Lung microvascular endothelial cell (primary cell): Measurements from ENCODE around the gene ATOSB. TPM values are rescaled to one million over a fixed set of nuclear protein-coding genes. Genes with fewer than 3 reads are reported as not detected.
"Not testable (repeated sequence)": the region's sequence is repeated elsewhere in the genome, so short reads cannot be mapped to it uniquely, and the experiment has no call there.

ENCODE experiments used
- DNase-seq, 2 donors: peaks; one replicate each; pipeline versions ENCODE4 v3.0.0 to v3.0.0-alpha.2; 2010; ENCODE audit warnings: low read depth in 2 of 2
- total RNA-seq: library from RNA; depleted of rRNA; stranded (reverse); fragments of >200 nt; gene quantifications from 2 replicates; pipeline ENCODE4 v1.2.1, GENCODE V29; 2014

ATOSB gene, protein sequence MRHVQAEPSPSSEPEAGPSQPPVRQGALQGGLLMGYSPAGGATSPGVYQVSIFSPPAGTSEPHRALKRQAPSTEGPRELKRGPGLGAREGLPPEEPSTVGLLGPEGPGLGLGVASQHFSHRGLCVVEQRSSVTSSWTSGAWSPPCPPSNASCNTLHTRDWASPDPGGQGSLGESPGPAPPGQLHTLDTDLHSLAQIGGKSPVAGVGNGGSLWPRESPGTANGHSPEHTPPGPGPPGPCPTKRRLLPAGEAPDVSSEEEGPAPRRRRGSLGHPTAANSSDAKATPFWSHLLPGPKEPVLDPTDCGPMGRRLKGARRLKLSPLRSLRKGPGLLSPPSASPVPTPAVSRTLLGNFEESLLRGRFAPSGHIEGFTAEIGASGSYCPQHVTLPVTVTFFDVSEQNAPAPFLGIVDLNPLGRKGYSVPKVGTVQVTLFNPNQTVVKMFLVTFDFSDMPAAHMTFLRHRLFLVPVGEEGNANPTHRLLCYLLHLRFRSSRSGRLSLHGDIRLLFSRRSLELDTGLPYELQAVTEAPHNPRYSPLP
- 5.6 and 7.4 TPM in 2 replicates for total RNA-seq

DNA sequence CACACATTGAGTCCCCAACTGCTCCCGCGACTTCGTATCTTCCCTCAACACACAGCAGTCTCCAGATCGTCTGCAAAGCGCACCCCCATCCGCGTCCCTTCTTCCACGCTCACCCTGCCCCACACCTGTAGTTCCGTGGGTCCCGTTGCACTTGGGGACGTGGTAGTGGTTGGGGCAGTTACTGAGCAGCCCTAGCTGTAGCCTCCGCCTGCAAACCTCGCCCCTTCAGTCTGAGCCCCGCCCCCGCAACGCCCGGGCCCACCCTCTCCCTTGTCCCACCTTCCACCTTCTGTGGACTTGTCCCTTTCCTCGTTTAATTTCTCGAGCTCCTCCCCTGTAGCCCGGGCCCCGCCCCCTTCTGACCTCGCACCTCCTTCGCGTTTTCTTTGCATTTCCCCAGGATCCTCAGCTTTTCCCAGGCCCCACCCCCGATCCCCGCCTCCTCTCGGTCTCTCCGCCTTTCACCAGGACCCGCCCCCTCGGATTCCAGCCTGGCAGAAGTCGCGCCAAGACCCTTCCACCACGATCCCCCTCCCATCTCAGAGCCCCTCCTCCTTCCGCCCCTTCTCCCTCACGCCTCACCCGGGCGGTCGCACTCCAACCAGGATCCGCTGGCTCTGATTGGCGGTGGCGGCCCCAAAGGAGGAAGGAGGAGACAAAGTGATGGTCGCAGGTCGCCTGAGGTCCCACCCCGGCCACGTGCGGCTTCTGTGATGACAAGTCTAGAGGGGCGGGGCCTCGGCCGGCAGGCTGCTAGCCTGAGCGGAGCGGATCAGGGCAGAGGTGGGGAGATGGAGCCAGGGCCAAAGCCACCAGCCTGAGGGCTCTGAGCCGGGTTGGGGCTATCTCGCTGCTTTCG is at the start of gene ATOSB:
Gene ATOSB (minus strand): TSS at position 183 of the 859 bp plus-strand sequence. CDS start 7,588 bp downstream, outside the sequence.
- DNase-seq, result peak; percentile 94 to 97

DNA sequence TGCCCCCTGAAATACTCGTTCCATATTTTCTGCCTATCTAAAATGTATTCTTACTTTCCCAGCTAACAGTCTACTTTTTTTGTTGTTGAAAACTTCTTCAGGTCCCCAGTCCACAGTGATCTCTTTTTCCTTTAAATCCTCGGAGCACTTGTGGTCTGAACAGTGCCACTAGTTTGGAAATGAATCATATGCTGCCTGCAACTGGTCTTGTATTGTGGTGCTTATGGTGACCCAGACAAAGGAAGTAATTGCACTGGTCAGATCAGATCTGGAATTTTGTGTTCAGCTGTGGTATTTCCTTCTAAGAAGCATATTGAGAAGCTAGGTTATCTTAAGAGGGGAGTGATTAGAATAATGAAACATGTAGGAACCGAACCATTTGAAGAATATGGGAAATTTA is 49.0 kb upstream of the ATOSB start:
- DNase-seq, result peak; percentile 30 to 90

DNA sequence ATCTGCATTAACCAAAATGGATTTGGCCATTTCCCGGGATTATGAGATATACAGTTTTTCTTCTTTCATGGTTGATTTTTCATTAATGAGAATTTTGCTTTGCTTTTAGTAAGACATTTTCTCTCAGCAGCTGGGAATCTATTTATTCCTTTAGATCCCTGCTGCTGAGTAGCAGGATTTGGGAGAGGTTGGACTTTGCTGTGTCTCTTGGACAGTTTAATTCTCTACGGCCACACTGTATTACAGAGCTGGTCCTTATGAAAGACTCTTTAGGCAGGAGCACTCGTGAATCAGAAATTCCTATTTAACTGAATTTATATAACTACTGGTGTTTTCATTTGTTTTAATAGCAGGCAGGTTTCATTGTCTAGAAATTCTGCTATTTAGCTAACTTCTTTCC is 47.8 kb upstream of the ATOSB start:
- no peak for DNase-seq

DNA sequence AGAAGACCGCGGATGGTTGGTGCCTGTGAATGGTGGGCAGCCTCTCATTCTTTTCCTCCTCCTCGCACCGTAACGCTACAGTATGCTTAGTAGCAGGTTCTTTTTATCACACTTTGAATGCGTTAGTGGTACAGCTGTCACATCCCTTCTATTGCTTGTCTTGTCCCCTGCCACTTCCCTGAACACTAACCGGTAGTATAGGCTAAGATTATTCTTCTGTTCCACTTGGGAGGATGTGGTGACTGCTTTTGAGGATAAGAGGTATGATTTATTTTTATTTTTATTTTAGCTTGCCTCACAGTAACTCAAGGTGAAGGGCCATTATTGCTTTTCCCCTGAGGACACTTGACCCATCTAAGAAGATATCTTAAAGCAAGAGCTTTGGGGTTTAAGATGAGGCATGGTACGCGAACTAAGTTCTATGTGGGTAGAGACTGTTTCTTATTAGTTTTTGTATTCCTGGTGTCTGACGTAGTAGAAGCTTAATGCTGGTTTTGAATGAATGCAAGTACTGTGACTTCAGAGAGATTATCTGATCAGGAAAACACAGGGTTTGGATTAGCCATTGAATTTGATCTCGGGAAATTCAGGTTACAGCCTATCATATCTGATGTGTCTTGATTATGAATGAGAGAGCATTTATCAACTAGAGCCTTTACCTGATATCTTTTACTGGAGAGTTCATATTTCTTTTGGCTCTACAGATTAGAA is 47.1 kb upstream of the ATOSB start:
- DNase-seq, result peak in 1 of 2 donors; percentile 8

DNA sequence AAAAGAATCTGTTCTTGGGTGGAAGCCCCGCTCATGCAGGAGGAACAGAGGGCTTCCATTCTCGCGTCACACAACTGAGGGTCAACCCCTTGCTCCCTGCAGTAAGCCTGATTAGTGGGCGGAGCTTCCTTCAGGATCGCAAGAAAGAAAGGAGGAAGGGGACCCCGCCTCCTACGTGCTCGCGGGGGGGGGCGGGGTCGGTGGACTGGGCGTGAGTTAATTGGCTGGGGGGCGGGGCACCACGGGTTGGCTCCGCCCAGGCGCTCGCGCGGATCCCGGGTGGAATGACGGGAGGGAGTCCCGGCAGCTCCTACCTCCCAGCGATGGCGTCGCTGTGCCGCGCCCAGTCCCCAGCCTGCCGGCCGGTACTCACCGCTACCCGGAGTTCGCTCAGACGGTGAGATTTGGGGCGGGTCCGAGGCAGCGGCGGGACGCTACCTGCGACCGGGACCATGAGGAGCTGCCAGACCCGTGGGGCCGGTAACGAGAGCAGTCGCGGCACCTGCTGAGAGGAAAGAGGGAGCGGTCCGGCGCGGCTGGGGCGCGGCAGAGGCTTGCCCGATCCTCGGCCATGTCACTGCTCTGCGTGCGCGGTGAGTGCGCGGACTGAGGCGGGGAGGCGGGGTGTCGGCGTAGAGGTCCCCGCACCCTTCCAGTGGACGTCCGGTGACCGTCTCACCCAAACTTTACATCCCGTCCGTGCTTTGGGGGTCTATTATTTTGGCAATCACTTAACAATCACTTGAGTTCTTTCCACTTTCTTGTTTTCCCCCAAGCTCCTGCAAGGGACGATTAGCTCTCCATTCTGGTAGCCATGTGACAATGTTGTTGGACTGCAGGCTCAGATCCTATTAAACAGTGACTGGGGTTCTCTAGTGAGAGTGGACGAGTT is 46.3 kb upstream of the ATOSB start, which contains the start of gene UNC13B:
Gene UNC13B (plus strand): TSS at position 297 of the 892 bp plus-strand sequence. CDS start 275 bp downstream, at position 572.
- peak; percentile 94 to 95 for DNase-seq

DNA sequence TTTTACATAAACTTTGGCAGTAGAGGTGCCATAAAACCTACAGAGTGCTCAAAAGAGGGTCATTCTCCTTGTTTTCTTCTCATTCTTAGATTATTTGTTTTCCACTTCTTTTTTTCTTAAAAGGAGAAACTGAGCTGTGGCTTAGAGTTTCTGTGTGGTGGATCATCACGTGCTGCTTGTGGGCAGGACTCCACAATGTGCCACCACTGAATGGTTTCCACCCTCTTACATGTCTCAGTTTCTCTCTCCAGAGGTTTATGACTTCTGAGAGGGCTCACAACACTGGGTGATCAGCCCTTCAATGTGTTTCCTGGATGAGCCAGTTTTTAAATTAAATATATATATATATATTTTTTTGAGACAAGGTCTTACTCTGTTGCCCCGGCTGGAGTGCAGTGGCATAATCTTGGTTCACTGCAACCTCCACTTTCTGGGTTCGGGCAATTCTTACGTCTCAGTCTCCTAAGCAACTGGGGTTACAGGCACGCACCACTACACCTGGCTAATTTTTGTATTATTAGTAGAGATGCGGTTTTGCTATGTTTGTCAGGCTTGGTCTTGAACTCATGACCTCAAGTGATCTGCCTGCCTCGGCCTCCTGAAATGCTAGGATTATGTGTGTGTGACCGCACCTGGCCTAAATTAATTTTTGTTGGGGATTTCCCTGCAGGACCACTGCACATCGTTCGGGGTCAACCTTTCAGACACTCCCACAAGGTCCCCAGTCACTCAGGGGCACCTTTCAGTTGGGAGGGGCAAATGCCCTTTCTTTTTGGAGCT is 43.0 kb upstream of the ATOSB start:
- no peak for DNase-seq

DNA sequence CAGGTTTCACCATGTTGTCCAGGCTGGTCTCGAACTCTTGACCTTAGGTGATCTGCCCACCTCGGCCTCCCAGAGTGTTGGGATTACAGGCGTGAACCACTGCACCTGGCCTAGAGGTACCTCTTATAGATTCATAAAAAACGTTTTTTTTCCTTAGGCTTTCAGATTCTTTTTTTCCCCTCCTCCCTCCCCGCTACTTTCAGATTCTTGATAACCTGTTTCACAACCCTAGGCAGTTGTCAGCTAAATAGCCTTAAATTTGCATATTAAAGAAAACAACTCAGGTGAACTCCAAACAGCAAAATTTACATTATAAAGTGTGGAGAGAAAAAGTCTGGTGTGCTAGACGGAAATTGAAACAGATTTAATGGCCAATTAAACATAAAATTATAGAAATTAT is 42.2 kb upstream of the ATOSB start:
- not testable (repeated sequence) for DNase-seq

DNA sequence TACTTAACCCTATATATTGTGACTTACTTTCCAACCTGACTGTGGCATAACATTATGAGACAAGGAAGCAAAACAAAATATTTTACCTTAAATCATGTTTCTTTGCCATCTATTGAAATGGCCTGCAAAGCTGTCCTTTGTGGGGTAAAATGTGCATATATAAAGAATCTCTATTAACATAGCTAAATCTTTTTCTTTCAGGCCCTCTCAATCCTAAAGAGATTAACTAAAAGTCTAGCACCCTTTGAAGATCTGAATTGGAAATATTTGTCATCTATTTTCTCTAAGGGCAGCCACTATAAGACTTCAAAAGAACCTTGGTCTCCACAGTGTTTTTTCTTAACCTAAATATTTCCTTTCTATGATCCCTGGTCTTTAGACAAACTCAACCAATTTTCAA is 41.1 kb upstream of the ATOSB start:
- DNase-seq, result no peak

DNA sequence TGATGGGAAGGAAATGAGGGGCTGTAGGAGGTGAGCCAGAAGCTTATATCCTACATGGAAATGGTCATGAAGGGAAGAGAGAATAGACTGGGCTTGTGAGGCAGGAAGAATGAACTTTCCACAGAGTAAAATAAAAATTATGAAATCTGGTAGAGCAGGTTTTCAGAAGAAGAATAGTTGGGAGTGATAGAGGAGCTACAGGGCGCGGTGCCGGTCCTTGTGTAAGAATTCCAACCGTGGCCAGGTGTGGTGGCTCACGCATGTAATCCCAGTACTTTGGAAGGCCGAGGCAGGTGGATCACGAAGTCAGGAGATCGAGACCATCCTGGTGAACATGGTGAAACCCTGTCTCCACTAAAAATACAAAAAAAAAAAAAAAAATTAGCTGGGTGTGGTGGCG is 37.3 kb upstream of the ATOSB start:
- no peak for DNase-seq

DNA sequence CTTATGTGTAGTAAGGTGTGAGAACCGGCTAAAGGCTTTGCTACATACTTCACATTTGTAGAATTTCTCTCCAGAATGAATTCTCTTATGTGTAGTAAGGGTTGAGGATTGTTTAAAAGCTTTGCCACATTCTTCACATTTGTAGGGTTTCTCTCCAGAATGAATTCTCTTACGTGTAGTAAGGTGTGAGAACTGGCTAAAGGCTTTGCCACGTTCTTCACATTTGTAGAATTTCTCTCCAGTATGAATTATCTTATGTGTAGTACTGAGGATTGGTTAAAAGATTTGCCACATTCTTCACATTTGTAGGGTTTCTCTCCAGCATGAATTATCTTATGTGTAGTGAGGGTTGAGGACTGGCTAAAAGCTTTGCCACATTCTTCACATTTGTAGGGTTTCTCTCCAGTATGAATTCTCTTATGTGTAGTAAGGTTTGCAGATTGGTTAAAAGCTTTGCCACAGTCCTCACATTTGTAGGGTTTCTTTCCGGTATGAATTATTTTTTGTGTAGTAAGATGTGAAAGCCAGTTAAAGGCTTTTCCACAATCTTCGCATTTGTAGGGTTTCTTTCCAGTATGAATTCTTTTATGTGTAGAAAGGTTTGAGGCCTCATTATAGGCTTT is 32.4 kb upstream of the ATOSB start:
- not testable (repeated sequence) for DNase-seq

DNA sequence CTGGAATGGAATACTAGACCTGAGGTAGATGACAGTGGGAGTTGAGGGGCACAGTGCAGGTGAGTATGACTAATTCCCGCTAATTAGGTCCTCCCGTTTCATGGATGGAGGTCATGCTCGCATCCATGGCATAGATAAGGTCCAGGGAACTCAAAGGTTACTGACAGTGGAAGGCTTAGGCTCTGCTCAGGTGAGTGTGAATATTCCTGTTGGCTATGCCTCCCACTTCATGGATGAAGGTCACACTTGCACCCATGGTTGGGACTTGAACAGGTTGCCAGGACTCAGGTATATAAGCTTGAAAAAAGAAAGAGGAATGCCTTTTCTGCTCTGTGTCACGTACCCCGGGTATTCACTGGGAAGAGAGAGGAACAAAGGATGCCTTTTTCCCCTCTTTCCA is 26.4 kb upstream of the ATOSB start:
- no peak for DNase-seq

DNA sequence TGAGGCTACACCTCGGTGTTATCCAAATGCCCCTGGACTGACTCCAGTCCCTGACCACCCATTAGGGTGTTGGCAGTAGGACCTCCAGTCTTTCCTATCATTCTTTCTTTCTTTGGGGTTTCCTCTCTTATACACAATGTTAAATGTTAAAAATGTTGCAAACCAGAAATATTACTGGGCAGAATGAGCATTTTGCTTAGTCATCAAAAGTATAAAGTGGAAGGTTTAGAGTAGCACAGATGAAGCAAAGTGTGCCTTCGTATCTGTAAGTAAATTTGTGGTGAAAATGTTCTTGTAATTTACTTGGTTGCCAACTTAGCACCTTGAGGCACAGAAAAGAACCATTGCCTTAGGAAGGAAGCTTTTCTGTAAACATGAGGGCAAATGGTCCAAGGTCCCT is 24.4 kb upstream of the ATOSB start:
- DNase-seq, result no peak

DNA sequence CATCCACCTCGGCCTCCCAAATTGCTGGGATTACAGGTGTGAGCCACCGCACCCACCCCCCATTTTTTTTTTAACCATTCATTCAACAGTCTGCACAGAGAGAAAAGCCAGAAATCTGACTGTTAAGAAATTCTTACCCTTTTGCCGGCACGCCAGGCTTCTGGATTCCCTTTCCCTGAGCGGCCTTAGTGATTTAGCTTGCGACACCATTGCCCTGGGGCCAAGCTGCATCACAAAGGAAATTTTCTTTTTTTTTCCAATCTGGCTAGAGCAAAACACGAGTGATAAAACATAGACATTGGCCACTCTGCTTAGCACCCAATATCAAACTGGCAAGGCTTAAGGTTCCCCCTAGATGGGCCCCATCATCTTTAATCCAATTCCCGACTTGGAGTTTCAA is 21.2 kb upstream of the ATOSB start:
- no peak for DNase-seq

DNA sequence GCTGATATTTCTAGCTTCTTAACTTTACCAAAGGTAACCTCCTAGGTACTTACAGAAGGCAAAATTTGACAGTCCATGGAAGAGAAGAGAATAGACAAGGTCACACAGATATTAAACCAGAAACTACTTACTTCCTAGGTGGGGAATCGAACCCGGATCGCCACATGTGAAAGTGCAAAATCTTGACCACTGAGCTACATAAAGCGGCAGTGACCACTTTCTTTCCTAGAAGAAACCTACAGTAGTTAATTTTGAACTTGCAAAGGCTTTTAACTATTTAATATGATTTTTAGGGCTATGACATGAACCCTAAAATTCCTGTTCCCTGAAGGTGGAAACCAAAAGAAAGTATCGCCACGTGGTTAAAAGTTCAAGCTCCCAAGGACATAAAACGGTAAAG is 20.3 kb upstream of the ATOSB start:
- no peak for DNase-seq

DNA sequence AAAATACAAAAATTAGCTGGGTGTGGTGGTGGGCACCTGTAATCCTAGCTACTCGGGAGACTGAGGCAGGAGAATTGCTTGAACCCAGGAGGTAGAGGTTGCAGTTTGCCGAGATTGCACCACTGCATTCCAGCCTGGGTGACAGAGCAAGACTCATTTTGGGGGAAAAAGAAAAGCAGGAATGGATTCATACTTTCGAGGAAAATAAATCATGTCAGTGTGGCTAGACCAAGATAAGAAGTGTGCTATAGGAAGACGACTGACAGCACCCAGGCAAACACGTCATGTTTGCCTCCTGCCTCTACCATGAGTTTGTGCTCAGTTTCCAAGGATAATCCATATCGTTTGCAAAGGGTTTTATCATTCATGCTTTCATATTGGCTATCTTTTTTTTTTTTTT is 19.3 kb upstream of the ATOSB start:
- DNase-seq, result no peak

DNA sequence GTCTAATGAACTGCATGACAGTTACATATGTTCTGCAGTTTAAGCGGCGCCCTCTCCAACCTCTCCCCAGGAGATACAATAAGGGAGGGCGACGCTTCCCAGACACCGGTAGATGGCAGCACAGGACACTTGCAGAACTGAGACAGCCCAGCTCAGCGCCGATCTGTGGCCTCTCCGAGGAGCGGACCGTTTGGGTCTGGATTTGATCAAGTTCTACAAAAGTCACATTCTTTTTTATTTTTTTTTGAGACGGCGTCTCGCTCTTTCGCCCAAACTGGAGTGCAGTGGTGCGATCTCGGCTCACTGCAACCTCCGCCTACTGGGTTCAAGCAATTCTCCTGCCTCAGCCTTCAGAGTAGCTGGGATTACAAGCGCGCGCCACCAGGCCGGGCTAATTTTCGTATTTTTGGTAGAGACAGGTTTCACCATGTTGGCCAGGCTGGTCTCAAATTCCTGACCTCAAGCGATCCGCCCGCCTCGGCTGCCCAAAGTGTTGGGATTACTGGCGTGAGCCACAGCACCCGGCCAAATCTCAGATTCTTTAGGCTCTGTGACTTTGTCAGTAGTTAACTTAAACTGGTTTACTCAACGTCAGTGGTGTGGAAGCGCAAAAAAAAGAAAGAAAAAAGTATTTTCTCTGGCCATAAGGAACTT is 1.4 kb upstream of the ATOSB start:
- peak; percentile 93 to 94 for DNase-seq

DNA sequence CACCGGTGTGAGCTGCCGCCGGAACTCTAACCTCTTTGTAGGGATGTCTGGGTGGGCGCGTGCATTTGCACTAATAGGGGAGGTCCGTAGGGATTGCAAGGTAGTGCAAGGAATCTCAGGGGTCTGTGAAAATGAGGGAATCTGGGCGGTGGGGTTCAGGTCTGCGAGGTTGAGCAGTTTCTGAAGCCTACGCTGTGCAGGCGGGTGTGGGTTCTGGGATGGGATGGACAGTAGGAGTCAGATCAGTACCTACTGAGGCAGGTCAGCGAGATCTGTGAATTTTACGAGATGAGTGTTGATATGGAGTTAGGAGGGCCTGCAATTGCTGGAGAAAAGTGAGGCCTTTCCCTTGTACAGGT is 856 bp upstream of the ATOSB start:
- DNase-seq, result no peak

DNA sequence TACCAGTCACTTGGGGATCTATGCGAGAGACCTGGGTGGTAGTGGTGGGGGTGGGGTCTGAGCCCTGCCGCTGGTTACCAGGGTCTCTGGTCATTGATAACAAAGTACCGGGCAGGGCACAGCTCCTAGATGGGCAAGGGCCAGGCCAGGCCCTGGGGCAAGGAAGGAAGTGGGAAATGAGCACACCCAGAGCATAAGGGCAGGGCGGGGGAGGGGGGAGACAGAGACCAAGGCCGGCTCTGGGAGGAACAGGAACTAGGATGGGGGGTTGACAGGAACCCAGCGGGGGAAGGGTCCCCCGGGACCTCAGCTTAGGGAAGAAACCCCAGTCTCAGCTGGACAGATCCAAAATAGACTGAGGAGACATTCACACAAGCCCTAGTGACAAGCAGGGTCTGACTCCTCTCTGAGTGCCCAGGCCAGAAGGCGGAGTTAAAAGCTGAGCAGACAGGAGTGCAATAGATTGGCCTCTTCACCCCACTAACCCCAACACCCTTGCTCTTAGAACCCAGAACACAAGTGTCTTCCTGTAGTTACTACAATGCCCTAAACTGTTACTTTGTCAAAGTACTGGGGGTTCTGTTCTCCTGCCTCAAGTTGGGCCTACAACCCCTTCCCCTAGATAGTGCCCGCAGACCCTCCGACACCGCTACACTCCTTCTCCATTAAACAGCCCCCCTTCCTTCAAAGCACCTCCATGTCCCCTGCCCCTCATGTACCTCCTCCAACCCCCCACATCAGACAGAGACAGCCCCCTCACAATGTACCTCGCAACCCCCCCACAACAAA is 628 bp downstream of the ATOSB start:
- DNase-seq, result peak in 1 of 2 donors; percentile 61
